CD4-positive, alpha-beta memory T cell (primary cell): Measurements from ENCODE around the gene MED13L. TPM values are rescaled to one million over a fixed set of nuclear protein-coding genes. Genes with fewer than 3 reads are reported as not detected.
A peak's percentile ranks its signal among the peaks of the same experiment; 100 is the strongest.

Experiments
- CTCF ChIA-PET: fragments of 350-600 bp; sonication (Branson Sonifier 250); formaldehyde crosslinking; loops from one replicate; lab custom pipeline; 2021; ENCODE audit warnings: inconsistent platforms; ENCODE audit not compliant: partially characterized antibody; lab: Charles Lee
- POLR2A ChIA-PET: fragments of 350-600 bp; sonication (Branson Sonifier 250); formaldehyde crosslinking; loops from one replicate; lab custom pipeline; 2021; ENCODE audit not compliant: partially characterized antibody; lab: Charles Lee
- DNase-seq, 5 donors: peaks; one replicate each; pipeline versions ENCODE4 v3.0.0 to v3.0.0-alpha.2; 2020 to 2022; ENCODE audit warnings: mixed read lengths in 1 of 5
- H3K27ac ChIP-seq: one replicate; pipeline ENCODE4 v1.7.0; 2013; ENCODE audit warnings: low read depth, low read length
- H3K27me3 ChIP-seq: 2 replicates; pipeline ENCODE4 v1.7.0; 2013; ENCODE audit warnings: mild to moderate bottlenecking, low read length, moderate library complexity; ENCODE audit not compliant: insufficient read depth
- H3K36me3 ChIP-seq: 2 replicates; pipeline ENCODE4 v1.7.0; 2013; ENCODE audit warnings: mild to moderate bottlenecking, low read length, moderate library complexity; ENCODE audit not compliant: insufficient read depth
- H3K4me1 ChIP-seq: 2 replicates; pipeline ENCODE4 v1.7.0; 2013; ENCODE audit warnings: mild to moderate bottlenecking, low read length, moderate library complexity; ENCODE audit not compliant: insufficient read depth
- H3K4me3 ChIP-seq, 2 donors: one replicate each; pipeline ENCODE4 v1.7.0; 2013; ENCODE audit warnings: low read length in 2 of 2, mild to moderate bottlenecking in 1 of 2
- H3K9me3 ChIP-seq, 2 donors: one replicate each; pipeline ENCODE4 v1.7.0; 2013; ENCODE audit warnings: low read length in 2 of 2, control low read depth in 1 of 2; ENCODE audit not compliant: control insufficient read depth in 1 of 2
- H3K27ac Mint-ChIP-seq, 7 donors: one replicate each; pipeline ENCODE4 v1.8.0; 2020 to 2021; ENCODE audit warnings: mixed read lengths in 7 of 7, mild to moderate bottlenecking in 6 of 7, inconsistent platforms in 3 of 7, moderate library complexity in 3 of 7
- H3K27me3 Mint-ChIP-seq, 2 donors: one replicate each; pipeline ENCODE4 v1.8.0; 2020 to 2021; ENCODE audit warnings: mixed read lengths in 2 of 2
- H3K36me3 Mint-ChIP-seq, 2 donors: one replicate each; pipeline ENCODE4 v1.8.0; 2020 to 2021; ENCODE audit warnings: mixed read lengths in 2 of 2, inconsistent platforms in 1 of 2, mild to moderate bottlenecking in 1 of 2
- H3K4me1 Mint-ChIP-seq, 4 donors: one replicate each; pipeline ENCODE4 v1.8.0; 2020 to 2021; ENCODE audit warnings: mixed read lengths in 4 of 4, mild to moderate bottlenecking in 1 of 4
- H3K4me3 Mint-ChIP-seq, 8 donors: one replicate each; pipeline ENCODE4 v1.8.0; 2020 to 2021; ENCODE audit warnings: mixed read lengths in 8 of 8, mild to moderate bottlenecking in 7 of 8, moderate library complexity in 6 of 8, inconsistent platforms in 3 of 8
- H3K9me3 Mint-ChIP-seq, 8 donors: one replicate each; pipeline ENCODE4 v1.8.0; 2020 to 2021; ENCODE audit warnings: mixed read lengths in 8 of 8, mild to moderate bottlenecking in 5 of 8, inconsistent platforms in 3 of 8, moderate library complexity in 1 of 8
- intact Hi-C: fragments of 100-400 bp; cut with micrococcal nuclease; formaldehyde crosslinking; loops from one replicate; pipeline ENCODE4 v1.15.1; 2023
- polyA plus RNA-seq, 2 donors: library from polyadenylated mRNA; unstranded; fragments of 300-500 nt; fragmentation: Illumina TruSeq; gene quantifications; one replicate each; pipeline ENCODE4 v1.2.3, GENCODE V29; 2021
- total RNA-seq, 2 experiments: library from RNA; stranded (reverse); gene quantifications; one replicate each; pipeline ENCODE4 v1.2.3, GENCODE V29; 2021

The MED13L gene
- total and polyA plus RNA-seq, 4 experiments from 2014 or later = 3.8 to 156 (median 81.1) TPM

DNA sequence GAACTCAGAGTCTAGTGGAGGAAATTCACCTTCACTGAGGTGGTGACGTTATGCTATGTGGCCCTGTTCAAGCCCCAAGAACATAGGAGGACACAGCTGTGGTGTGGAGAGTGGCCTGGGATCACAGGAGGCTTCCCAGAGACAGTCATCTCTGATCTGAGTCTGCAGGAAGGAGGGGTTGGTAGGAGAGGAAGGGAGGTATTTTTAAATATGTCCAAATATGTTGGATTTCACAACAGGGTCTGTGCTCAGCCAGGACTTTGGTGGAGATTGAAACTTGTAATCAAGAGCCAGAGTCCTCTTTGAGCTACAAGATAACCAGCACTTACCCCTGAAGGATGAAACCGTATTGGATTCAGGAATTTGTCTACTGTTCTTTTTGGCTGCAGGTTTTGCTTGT, 26.4 kb upstream of the MED13L start:
- Histone ChIP-seq H3K4me3 (no peak overlapping the region), H3K27ac (no peak overlapping the region), H3K27me3 (no peaks in the 10 kb centered on the region), H3K36me3 (no peaks in the 10 kb centered on the region), H3K4me1 (no peaks in the 10 kb centered on the region), H3K9me3 (no peaks in the 10 kb centered on the region)
- Mint-ChIP-seq H3K4me3 (no peak overlapping the region), H3K27me3 (peaks cover under 1 to 1% of the 10 kb centered on the region in 2 donors), H3K27ac (no peak overlapping the region), H3K9me3 (peaks cover 0 to 4% (median 0%) of the 10 kb centered on the region in 8 donors), H3K36me3 (peaks cover 0 to 3% of the 10 kb centered on the region in 2 donors), H3K4me1 (no peaks in the 10 kb centered on the region)
- intact Hi-C loops = no loop called here
- ChIA-PET CTCF (no interaction called here), POLR2A (no interaction called here)
- no peak for DNase-seq

DNA sequence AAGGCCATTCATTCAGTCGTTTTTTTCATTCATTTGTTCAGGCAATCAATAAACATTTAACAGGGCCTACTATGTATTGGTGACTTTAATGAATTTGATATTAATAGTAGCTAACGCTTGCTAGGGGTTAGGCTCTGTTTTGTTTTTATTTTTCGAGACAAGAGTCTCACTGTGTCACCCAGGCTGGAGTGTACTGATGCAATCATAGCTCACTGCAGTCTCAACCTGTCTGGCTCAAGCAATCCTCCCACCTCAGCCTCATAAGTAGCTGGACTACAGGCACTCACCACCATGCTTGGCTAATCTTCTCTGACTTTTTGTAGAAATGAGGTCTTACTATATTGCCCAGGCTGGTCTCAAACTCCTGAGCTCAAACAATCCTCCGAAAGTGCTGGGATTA, 25.6 kb upstream of the MED13L start:
- H3K9me3 Mint-ChIP-seq = no peaks in the 10 kb centered on the region
- H3K27me3 ChIP-seq = no peaks in the 10 kb centered on the region
- H3K4me3 ChIP-seq = no peak overlapping the region
- intact Hi-C loops = no loop called here
- H3K9me3 ChIP-seq = no peaks in the 10 kb centered on the region
- H3K4me1 ChIP-seq = no peaks in the 10 kb centered on the region
- no peak overlapping the region for H3K27ac ChIP-seq
- H3K36me3 Mint-ChIP-seq = no peaks in the 10 kb centered on the region
- CTCF ChIA-PET = no interaction called here
- peaks cover 0 to 1% of the 10 kb centered on the region in 2 donors for H3K27me3 Mint-ChIP-seq
- H3K4me3 Mint-ChIP-seq = no peak overlapping the region
- POLR2A ChIA-PET = no interaction called here
- H3K36me3 ChIP-seq = no peaks in the 10 kb centered on the region
- no peaks in the 10 kb centered on the region for H3K4me1 Mint-ChIP-seq
- no peak overlapping the region for H3K27ac Mint-ChIP-seq
- DNase-seq = no peak

DNA sequence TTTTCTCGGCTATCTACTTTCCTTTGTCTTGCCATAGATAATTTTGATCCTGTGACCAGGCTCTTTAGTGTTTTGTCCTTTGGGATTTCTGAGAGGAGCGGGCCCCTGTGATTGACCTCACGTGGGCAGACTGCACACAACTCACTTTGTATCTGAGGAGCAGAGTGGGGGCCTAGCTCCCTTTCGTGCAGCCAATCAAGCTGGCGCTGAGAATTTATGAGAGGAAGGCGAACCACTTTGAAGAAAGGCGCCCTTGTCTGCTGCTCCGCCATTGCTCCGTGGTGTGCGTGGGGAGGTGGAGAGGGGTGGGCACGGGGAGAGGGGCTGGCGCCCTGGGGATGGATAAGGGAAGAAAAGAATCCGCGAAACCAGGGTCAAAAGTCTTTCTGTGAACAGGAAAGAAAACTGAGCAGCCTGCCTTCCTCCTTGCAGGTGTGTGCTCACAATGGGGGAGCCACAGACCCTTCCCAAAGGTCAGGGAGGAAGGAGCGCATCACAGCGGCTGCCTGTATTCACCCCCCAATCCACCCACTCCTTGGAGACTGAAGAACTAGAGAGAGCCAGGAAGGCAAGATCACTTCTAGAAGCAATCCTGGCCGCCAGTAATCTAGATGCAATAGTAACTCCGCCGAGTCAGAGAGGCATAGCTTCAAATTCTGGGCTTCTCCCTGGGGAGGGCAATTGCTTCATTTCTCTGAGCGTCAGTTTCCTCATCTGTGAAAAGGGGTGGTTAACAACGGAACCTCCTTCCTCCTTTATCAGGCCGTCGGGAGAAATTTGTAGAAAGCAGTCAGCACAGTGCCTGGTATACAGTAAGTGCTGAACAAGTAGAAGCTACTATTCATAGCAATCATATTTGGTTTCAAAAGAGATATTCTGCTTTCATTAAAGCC, 24.9 kb upstream of the MED13L start:
- CTCF ChIA-PET = no interaction called here
- H3K27ac Mint-ChIP-seq = no peak overlapping the region
- no peaks in the 10 kb centered on the region for H3K4me1 Mint-ChIP-seq
- Histone ChIP-seq H3K27me3 (no peaks in the 10 kb centered on the region), H3K36me3 (no peaks in the 10 kb centered on the region), H3K4me1 (no peaks in the 10 kb centered on the region), H3K9me3 (no peaks in the 10 kb centered on the region), H3K4me3 (no peak overlapping the region), H3K27ac (no peak overlapping the region)
- intact Hi-C loops = no loop called here
- no peak for DNase-seq
- H3K9me3 Mint-ChIP-seq = no peaks in the 10 kb centered on the region
- H3K36me3 Mint-ChIP-seq = no peaks in the 10 kb centered on the region
- no peak overlapping the region for H3K4me3 Mint-ChIP-seq
- POLR2A ChIA-PET = no interaction called here
- peaks cover 1 to 2% of the 10 kb centered on the region in 2 donors for H3K27me3 Mint-ChIP-seq

DNA sequence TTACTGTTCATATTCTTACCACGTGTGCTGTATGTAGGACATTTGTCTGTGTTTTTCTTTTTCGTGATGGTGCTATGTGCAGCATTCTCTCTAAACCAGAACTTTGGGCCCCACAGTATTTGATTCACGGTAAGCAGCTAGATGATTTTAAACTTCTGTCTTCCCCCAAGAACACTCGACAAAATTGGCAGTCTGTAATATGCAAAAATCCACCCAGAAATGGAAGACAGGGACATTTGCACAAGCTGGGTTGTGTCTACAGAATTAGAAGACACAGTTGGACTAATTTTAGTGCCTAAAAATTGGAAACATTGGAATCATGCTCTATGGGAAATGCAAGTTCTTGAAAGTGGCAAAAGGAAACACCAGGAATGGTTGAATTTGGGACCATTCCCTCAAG, 24.1 kb upstream of the MED13L start:
- Histone ChIP-seq H3K36me3 (no peaks in the 10 kb centered on the region), H3K4me1 (no peaks in the 10 kb centered on the region), H3K4me3 (no peak overlapping the region), H3K27me3 (no peaks in the 10 kb centered on the region), H3K9me3 (no peaks in the 10 kb centered on the region), H3K27ac (no peak overlapping the region)
- no peaks in the 10 kb centered on the region for H3K4me1 Mint-ChIP-seq
- no peak overlapping the region for H3K4me3 Mint-ChIP-seq
- CTCF ChIA-PET = no interaction called here
- intact Hi-C loops = no loop called here
- H3K36me3 Mint-ChIP-seq = peaks cover 0 to under 1% of the 10 kb centered on the region in 2 donors
- no peak overlapping the region for H3K27ac Mint-ChIP-seq
- POLR2A ChIA-PET = no interaction called here
- peaks cover 0 to under 1% (median 0%) of the 10 kb centered on the region in 8 donors for H3K9me3 Mint-ChIP-seq
- peaks cover 1 to 2% of the 10 kb centered on the region in 2 donors for H3K27me3 Mint-ChIP-seq
- DNase-seq = no peak

DNA sequence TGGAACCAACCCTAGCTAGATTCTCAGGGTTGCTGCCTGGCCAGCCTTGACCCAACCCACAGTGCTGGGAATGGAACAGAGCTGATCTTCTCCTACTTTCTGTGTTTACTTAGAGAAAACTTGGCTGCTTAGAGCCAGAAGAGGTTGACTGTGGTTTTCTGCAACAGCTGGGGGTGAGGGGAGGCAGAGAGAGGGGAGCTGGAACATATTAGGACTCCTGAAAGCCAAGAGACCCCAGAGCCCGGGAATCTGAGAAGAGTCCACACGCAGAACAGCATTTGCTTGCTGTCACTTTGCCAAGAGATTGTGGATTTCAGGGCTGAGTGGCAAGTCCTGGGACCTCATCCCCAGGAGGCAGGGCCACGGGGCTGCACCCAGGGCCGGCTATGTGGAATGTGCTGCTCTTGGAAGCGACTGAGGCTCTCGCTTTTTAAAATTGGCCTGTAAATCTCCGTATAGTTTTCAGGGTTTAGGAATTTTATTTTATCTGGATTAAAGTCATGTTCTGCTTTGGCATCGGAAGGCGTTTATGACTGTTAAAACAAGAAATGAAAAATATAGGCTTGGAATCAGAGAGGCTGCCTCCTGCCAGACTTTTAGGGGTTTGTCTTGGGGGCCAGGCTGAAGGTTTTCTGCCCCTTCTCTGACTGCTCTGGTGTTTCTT, 22.3 kb upstream of the MED13L start:
- Mint-ChIP-seq H3K9me3 (peaks cover 0 to 3% (median 0%) of the 10 kb centered on the region in 8 donors), H3K4me1 (no peaks in the 10 kb centered on the region), H3K27ac (no peak overlapping the region), H3K4me3 (no peak overlapping the region), H3K27me3 (peaks cover 6% of the 10 kb centered on the region in 2 donors), H3K36me3 (peaks cover 0 to 3% of the 10 kb centered on the region in 2 donors)
- intact Hi-C loops = no loop called here
- Histone ChIP-seq H3K4me3 (no peak overlapping the region), H3K9me3 (no peaks in the 10 kb centered on the region), H3K4me1 (no peaks in the 10 kb centered on the region), H3K27me3 (no peaks in the 10 kb centered on the region), H3K27ac (no peak overlapping the region), H3K36me3 (no peaks in the 10 kb centered on the region)
- ChIA-PET CTCF (no interaction called here), POLR2A (no interaction called here)
- DNase-seq = no peak

DNA sequence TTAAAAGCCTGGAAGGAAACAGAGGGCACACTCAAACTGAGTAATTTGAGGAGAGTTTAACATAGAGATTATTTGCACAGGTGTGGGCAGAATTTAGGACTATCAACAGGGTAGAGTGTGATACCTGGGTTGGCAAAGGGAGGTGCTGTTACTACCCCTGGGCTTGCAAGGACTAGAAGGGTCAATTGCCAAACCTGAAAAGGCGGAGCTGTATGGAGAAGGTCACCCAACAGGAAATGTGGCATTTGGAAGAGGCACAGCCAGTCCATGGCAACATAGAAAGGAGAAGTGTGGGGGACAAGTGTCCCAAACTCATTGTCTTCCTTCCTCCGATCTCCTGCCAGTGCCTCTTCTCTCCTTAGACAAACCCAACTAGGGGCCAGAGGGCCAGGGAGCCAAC, 21.6 kb upstream of the MED13L start:
- peak overlapping the region in 1 of 7 donors; percentile 20 for H3K27ac Mint-ChIP-seq
- peaks cover 0 to 3% of the 10 kb centered on the region in 2 donors for H3K36me3 Mint-ChIP-seq
- Histone ChIP-seq H3K4me3 (no peak overlapping the region), H3K4me1 (no peaks in the 10 kb centered on the region), H3K9me3 (no peaks in the 10 kb centered on the region), H3K27ac (no peak overlapping the region), H3K36me3 (no peaks in the 10 kb centered on the region), H3K27me3 (no peaks in the 10 kb centered on the region)
- no peak overlapping the region for H3K4me3 Mint-ChIP-seq
- H3K27me3 Mint-ChIP-seq = peaks cover 6% of the 10 kb centered on the region in 2 donors
- ChIA-PET POLR2A (no interaction called here), CTCF (no interaction called here)
- H3K4me1 Mint-ChIP-seq = no peaks in the 10 kb centered on the region
- H3K9me3 Mint-ChIP-seq = peaks cover 0 to 3% (median 0%) of the 10 kb centered on the region in 8 donors
- intact Hi-C loops = no loop called here
- DNase-seq = no peak

DNA sequence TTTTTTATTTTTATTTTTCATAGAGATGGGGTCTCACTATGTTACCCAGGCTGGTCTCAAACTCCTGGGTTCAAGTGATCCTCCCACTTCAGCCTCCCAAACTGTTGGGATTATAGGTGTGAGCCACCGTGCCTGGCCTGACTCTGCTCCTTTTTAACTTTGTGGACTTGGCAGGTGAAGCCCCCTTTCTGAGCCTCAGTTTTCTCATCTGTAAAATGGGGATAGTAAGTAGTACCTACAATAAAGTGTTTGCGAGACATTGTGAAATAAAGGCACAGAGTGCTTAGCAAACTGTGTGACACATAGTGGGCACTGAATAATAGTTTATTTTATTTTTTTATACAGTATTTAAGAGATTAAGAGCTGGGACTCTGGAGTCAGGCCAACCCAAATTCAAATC, 21.1 kb upstream of the MED13L start:
- H3K4me3 ChIP-seq = no peak overlapping the region
- Mint-ChIP-seq H3K36me3 (peaks cover 0 to 3% of the 10 kb centered on the region in 2 donors), H3K27ac (no peak overlapping the region), H3K4me3 (no peak overlapping the region), H3K9me3 (peaks cover 0 to 3% (median 0%) of the 10 kb centered on the region in 8 donors), H3K27me3 (peaks cover 6% of the 10 kb centered on the region in 2 donors), H3K4me1 (no peaks in the 10 kb centered on the region)
- intact Hi-C loops = no loop called here
- POLR2A ChIA-PET = no interaction called here
- no peak for DNase-seq
- no peaks in the 10 kb centered on the region for H3K36me3 ChIP-seq
- CTCF ChIA-PET = no interaction called here
- H3K27ac ChIP-seq = no peak overlapping the region
- no peaks in the 10 kb centered on the region for H3K27me3 ChIP-seq
- H3K9me3 ChIP-seq = no peaks in the 10 kb centered on the region
- H3K4me1 ChIP-seq = no peaks in the 10 kb centered on the region
